Measurements from ENCODE around the gene CASP4. TPM values are rescaled to one million over a fixed set of nuclear protein-coding genes. Genes with fewer than 3 reads are reported as not detected.

The CASP4 gene
- total and polyA plus RNA-seq, 2 experiments from 2014 or later = 0.35 TPM; not detected in 1

DNA sequence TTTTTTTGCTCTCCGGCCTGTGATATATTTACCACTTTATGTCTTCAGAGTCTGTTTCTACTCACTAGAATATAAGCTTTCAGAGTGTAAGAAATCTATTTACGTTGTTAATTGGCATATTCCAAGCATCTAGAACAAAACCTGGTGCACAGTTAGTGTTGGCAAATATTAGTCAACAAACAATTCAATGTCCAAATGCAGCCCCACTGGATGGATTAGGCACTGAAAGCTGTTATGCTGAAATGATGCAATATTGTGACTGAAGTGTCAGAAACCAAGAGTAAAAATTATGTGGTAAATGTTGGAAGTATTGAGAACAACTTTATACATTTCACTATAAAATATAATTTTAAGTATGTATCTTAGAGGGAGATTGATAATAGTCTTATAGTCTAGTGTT is 24.8 kb downstream of the CASP4 start (continued):
- TF ChIP-seq, protein P1, sequence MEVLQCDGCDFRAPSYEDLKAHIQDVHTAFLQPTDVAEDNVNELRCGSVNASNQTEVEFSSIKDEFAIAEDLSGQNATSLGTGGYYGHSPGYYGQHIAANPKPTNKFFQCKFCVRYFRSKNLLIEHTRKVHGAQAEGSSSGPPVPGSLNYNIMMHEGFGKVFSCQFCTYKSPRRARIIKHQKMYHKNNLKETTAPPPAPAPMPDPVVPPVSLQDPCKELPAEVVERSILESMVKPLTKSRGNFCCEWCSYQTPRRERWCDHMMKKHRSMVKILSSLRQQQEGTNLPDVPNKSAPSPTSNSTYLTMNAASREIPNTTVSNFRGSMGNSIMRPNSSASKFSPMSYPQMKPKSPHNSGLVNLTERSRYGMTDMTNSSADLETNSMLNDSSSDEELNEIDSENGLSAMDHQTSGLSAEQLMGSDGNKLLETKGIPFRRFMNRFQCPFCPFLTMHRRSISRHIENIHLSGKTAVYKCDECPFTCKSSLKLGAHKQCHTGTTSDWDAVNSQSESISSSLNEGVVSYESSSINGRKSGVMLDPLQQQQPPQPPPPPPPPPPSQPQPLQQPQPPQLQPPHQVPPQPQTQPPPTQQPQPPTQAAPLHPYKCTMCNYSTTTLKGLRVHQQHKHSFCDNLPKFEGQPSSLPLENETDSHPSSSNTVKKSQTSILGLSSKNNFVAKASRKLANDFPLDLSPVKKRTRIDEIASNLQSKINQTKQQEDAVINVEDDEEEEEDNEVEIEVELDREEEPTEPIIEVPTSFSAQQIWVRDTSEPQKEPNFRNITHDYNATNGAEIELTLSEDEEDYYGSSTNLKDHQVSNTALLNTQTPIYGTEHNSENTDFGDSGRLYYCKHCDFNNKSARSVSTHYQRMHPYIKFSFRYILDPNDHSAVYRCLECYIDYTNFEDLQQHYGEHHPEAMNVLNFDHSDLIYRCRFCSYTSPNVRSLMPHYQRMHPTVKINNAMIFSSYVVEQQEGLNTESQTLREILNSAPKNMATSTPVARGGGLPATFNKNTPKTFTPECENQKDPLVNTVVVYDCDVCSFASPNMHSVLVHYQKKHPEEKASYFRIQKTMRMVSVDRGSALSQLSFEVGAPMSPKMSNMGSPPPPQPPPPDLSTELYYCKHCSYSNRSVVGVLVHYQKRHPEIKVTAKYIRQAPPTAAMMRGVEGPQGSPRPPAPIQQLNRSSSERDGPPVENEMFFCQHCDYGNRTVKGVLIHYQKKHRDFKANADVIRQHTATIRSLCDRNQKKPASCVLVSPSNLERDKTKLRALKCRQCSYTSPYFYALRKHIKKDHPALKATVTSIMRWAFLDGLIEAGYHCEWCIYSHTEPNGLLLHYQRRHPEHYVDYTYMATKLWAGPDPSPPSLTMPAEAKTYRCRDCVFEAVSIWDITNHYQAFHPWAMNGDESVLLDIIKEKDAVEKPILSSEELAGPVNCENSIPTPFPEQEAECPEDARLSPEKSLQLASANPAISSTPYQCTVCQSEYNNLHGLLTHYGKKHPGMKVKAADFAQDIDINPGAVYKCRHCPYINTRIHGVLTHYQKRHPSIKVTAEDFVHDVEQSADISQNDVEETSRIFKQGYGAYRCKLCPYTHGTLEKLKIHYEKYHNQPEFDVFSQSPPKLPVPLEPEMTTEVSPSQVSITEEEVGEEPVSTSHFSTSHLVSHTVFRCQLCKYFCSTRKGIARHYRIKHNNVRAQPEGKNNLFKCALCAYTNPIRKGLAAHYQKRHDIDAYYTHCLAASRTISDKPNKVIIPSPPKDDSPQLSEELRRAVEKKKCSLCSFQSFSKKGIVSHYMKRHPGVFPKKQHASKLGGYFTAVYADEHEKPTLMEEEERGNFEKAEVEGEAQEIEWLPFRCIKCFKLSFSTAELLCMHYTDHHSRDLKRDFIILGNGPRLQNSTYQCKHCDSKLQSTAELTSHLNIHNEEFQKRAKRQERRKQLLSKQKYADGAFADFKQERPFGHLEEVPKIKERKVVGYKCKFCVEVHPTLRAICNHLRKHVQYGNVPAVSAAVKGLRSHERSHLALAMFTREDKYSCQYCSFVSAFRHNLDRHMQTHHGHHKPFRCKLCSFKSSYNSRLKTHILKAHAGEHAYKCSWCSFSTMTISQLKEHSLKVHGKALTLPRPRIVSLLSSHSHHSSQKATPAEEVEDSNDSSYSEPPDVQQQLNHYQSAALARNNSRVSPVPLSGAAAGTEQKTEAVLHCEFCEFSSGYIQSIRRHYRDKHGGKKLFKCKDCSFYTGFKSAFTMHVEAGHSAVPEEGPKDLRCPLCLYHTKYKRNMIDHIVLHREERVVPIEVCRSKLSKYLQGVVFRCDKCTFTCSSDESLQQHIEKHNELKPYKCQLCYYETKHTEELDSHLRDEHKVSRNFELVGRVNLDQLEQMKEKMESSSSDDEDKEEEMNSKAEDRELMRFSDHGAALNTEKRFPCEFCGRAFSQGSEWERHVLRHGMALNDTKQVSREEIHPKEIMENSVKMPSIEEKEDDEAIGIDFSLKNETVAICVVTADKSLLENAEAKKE (CRISPR knock-in tag; IDR thresholded peaks at IDR 0.05) = no peak
- no peak for TF ChIP-seq STAT1 (IDR thresholded peaks at IDR 0.05; ENCODE audit: unreplicated experiment)
- no peak for TF ChIP-seq EZH2 (IDR thresholded peaks at IDR 0.05; ENCODE audit: low read depth, unreplicated experiment)
- no peak for TF ChIP-seq POLR2AphosphoS5 (IDR thresholded peaks at IDR 0.05; ENCODE audit: low read depth)
- TF ChIP-seq ZNF114 (CRISPR knock-in tag; IDR thresholded peaks at IDR 0.05) = no peak
- no peak for TF ChIP-seq CREB1 (CRISPR knock-in tag; IDR thresholded peaks at IDR 0.05; ENCODE audit: low read depth)

DNA sequence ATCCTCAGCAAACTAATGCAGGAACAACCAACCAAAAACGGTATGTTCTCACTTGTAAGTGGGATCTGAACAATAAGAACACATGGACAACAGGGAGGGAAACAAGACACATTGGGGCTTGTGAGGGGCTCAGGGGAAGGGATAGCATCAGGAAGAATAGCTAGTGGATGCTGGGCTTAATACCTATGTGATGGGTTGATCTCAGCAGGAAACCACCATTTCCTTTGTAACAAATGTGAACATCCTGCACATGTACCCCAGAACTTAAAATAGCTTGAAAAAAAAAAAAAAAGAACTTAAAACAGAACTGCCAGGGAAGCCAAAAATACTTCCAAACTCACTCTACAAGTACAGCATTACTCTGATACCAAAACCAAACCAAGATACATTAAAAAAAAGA is 33.8 kb downstream of the CASP4 start:
- Histone ChIP-seq H3K4me3 (no peak overlapping the region), H2AFZ (no peak overlapping the region), H4K20me1 (replicated peaks; ENCODE audit: insufficient read depth) (no peaks in the 10 kb centered on the region), H3K27ac (ENCODE audit: low read depth) (no peak overlapping the region), H3K27me3 (ENCODE audit: insufficient read depth) (no peaks in the 10 kb centered on the region), H3K9me2 (ENCODE audit: insufficient read depth) (no peaks in the 10 kb centered on the region), H3K4me2 (no peak overlapping the region), H3K4me1 (ENCODE audit: insufficient read depth) (no peaks in the 10 kb centered on the region), H3K79me2 (replicated peaks; ENCODE audit: insufficient read depth) (no peaks in the 10 kb centered on the region), H3F3A (replicated peaks; ENCODE audit: low read depth) (no peaks in the 10 kb centered on the region), H3K36me3 (ENCODE audit: insufficient read depth) (no peaks in the 10 kb centered on the region)
- ATAC-seq (no peak), DNase-seq (ENCODE audit: low spot score) (no peak)
- Mint-ChIP-seq H3K27ac (no peak overlapping the region; the same call in 1 of the 2 replicates), H3K4me3 (no peak overlapping the region), H3K27me3 (ENCODE audit: insufficient read depth, low read depth, poor library complexity) (no peaks in the 10 kb centered on the region), H3K9me3 (peaks cover 12% of the 10 kb centered on the region; the same call in 1 of the 3 replicates), H3K4me1 (no peaks in the 10 kb centered on the region), H3K36me3 (ENCODE audit: low read depth) (peaks cover 7% of the 10 kb centered on the region; the same call in 1 of the 3 replicates)
- TF ChIP-seq POLR2AphosphoS5 (IDR thresholded peaks at IDR 0.05; ENCODE audit: low read depth) = no peak
- TF ChIP-seq, protein P2, sequence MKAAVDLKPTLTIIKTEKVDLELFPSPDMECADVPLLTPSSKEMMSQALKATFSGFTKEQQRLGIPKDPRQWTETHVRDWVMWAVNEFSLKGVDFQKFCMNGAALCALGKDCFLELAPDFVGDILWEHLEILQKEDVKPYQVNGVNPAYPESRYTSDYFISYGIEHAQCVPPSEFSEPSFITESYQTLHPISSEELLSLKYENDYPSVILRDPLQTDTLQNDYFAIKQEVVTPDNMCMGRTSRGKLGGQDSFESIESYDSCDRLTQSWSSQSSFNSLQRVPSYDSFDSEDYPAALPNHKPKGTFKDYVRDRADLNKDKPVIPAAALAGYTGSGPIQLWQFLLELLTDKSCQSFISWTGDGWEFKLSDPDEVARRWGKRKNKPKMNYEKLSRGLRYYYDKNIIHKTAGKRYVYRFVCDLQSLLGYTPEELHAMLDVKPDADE (IDR thresholded peaks at IDR 0.05) = no peak
- no peak for TF ChIP-seq CREB1 (CRISPR knock-in tag; IDR thresholded peaks at IDR 0.05; ENCODE audit: low read depth)
- TF ChIP-seq EZH2phosphoT487 (IDR thresholded peaks at IDR 0.05; ENCODE audit: unreplicated experiment) = no peak
- no peak for TF ChIP-seq ZNF331 (CRISPR knock-in tag; IDR thresholded peaks at IDR 0.05; ENCODE audit: low read depth)
- TF ChIP-seq, protein P3, sequence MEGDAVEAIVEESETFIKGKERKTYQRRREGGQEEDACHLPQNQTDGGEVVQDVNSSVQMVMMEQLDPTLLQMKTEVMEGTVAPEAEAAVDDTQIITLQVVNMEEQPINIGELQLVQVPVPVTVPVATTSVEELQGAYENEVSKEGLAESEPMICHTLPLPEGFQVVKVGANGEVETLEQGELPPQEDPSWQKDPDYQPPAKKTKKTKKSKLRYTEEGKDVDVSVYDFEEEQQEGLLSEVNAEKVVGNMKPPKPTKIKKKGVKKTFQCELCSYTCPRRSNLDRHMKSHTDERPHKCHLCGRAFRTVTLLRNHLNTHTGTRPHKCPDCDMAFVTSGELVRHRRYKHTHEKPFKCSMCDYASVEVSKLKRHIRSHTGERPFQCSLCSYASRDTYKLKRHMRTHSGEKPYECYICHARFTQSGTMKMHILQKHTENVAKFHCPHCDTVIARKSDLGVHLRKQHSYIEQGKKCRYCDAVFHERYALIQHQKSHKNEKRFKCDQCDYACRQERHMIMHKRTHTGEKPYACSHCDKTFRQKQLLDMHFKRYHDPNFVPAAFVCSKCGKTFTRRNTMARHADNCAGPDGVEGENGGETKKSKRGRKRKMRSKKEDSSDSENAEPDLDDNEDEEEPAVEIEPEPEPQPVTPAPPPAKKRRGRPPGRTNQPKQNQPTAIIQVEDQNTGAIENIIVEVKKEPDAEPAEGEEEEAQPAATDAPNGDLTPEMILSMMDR (conservative IDR thresholded peaks at IDR 0.05; ENCODE audit: low read depth in 2 of 2) = no peak
- no peak for TF ChIP-seq EZH2 (IDR thresholded peaks at IDR 0.05; ENCODE audit: low read depth, unreplicated experiment)
- TF ChIP-seq, protein P4, sequence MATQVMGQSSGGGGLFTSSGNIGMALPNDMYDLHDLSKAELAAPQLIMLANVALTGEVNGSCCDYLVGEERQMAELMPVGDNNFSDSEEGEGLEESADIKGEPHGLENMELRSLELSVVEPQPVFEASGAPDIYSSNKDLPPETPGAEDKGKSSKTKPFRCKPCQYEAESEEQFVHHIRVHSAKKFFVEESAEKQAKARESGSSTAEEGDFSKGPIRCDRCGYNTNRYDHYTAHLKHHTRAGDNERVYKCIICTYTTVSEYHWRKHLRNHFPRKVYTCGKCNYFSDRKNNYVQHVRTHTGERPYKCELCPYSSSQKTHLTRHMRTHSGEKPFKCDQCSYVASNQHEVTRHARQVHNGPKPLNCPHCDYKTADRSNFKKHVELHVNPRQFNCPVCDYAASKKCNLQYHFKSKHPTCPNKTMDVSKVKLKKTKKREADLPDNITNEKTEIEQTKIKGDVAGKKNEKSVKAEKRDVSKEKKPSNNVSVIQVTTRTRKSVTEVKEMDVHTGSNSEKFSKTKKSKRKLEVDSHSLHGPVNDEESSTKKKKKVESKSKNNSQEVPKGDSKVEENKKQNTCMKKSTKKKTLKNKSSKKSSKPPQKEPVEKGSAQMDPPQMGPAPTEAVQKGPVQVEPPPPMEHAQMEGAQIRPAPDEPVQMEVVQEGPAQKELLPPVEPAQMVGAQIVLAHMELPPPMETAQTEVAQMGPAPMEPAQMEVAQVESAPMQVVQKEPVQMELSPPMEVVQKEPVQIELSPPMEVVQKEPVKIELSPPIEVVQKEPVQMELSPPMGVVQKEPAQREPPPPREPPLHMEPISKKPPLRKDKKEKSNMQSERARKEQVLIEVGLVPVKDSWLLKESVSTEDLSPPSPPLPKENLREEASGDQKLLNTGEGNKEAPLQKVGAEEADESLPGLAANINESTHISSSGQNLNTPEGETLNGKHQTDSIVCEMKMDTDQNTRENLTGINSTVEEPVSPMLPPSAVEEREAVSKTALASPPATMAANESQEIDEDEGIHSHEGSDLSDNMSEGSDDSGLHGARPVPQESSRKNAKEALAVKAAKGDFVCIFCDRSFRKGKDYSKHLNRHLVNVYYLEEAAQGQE (IDR thresholded peaks at IDR 0.05; ENCODE audit: unreplicated experiment) = no peak

Measured in GM23338 (cell line).